D721Med (cell line): Measurements from ENCODE around the gene KLF3.

Experiments used
- DNase-seq: peaks from one replicate; pipeline ENCODE4 v3.0.0; 2011; ENCODE audit warnings: low spot score; ENCODE audit not compliant: insufficient read length
- FAIRE-seq: peaks from 2 replicates; lab custom pipeline; 2011; peaks lifted over from hg19 to GRCh38; lab: Jason Lieb, UNC
- CTCF ChIP-seq: IDR thresholded peaks from 2 replicates; pipeline ENCODE4 v1.5.1; 2012; ENCODE audit warnings: mild to moderate bottlenecking, control low read depth; ENCODE audit not compliant: insufficient read depth; ENCODE audit errors: missing control alignments

Gene KLF3

GRCh38 chr4:38711066-38711465 lies 47.1 kb downstream of the KLF3 start:
- DNase-seq (no peak), FAIRE-seq (no peak)
- no peak for TF ChIP-seq CTCF

GRCh38 chr4:38715050-38715449 lies 51.1 kb downstream of the KLF3 start:
- TF ChIP-seq CTCF = no peak
- DNase-seq (no peak), FAIRE-seq (no peak)

- no peak for FAIRE-seq
- no peak for TF ChIP-seq CTCF
- DNase-seq = no peak
These were observed 52.3 kb downstream of the KLF3 start for GRCh38 chr4:38716256-38716655.

GRCh38 chr4:38717604-38718003 lies 53.6 kb downstream of the KLF3 start:
- FAIRE-seq = no peak
- no peak for DNase-seq

GRCh38 chr4:38723114-38723513 lies 59.1 kb downstream of the KLF3 start:
- no peak for TF ChIP-seq CTCF
- FAIRE-seq (no peak), DNase-seq (no peak)

More at GRCh38 chr4:38717604-38718003, 53.6 kb downstream of the KLF3 start:
- no peak for TF ChIP-seq CTCF

GRCh38 chr4:38723726-38724474 lies 59.9 kb downstream of the KLF3 start:
- no peak for TF ChIP-seq CTCF
- DNase-seq = no peak
- FAIRE-seq = no peak

GRCh38 chr4:38724475-38724808 lies 60.4 kb downstream of the KLF3 start:
- FAIRE-seq (no peak), DNase-seq (no peak)
- no peak for TF ChIP-seq CTCF
